Mucosa of gallbladder (tissue), 1 donor: ENCODE data around the gene PPARD. TPM values are rescaled to one million over a fixed set of nuclear protein-coding genes. Genes with fewer than 3 reads are reported as not detected.

Experiments used
- DNase-seq: peaks from one replicate; pipeline ENCODE4 v3.0.0-alpha.2; 2020; ENCODE audit warnings: low spot score
- total RNA-seq: library from RNA; stranded (reverse); gene quantifications from one replicate; pipeline ENCODE4 v1.2.1, GENCODE V29; 2021
- donor health status: DM: no; HTN: no; CAD: no.

The PPARD gene
- total RNA-seq, 1 donor from 2014 or later, result 27.9 TPM

DNA sequence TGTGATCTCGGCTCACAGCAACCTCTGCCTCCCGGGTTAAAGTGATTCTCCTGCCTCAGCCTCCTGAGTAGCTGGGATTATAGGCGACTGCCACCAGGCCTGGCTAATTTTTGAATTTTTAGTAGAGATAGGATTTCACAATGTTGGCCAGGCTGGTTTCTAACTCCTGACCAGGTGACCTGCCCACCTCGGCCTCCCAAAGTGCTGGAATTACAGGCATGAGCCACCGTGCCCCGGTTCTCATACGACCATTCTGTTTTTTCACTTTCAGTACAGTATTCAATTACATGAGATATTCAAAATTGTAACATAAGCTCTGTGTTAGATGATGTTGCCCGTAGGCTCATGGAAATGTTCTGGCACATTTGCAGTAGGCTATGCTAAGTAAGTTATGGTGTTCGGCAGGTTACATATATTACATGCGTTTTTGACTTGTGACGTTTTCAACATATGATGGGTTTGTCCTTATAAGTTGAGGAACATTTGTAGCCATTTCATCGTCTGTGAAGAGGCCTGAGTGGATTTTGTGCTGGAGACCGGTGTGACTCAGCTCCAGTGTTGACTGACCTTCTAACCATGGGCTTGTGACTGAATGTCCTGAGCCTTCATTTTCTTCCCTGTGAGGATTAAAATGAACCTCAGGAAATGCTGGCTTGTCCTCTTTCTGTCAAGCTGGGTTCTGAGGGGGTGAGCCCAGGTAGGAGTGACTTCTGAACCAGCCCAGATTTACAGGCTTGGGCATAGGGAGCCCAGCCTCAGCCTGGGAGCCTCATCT lies 12.2 kb downstream of the PPARD start:
- no peak for DNase-seq

DNA sequence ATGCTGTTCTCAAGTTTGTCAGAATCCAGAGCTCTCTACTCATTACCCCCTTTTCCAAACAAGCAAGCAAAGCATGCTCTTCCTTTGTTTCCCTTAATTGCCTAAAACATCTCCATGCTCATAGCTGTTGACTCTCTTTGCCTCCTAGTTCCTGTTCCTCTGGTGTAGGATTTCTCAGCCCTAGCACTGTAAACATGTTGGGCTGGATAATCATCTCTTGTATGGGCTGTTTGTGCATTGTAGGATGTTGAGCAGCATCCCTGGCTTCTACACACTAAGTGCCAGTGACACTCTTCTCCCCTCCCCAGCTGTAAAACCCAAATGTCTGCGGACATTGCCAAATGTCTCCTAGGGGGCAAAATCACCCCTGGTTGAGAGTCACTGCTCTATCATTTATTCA lies 14.0 kb downstream of the PPARD start:
- no peak for DNase-seq

DNA sequence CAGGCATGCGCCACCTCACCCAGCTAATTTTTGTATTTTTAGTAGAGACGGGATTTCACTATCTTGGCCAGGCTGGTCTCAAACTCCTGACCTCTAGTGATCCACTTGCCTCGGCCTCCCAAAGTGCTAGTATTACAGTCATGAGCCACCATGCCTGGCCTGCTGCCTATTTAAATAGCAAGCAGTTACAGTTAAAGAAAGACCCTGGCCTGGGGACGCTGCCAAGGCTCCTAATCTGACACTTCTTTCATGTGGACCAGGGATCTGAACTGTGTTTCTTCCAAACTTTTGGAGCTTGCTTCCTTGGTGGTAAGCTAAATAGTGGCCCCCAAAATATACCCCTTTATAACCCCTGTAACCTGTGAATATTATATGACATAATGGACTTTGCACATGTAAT lies 15.3 kb downstream of the PPARD start:
- no peak for DNase-seq

DNA sequence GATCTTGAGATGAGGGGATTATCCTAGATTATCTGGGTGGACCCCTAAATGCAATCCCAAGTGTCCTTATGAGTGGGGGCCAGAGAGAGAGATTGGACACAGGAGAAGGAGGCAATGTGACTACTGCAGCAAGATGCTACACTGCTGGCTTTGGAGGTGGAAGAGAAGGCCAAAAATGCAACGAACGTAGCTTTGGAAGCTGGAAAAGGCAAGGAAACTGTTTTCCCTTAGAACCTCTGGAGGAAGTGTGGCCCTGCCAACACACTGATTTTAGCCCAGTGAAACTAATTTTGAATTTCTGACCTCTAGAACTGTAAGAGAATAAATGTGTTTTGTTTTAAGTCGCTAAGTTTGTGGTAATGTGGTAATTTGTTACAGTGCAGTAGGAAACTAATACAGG lies 15.7 kb downstream of the PPARD start:
- DNase-seq, result no peak

DNA sequence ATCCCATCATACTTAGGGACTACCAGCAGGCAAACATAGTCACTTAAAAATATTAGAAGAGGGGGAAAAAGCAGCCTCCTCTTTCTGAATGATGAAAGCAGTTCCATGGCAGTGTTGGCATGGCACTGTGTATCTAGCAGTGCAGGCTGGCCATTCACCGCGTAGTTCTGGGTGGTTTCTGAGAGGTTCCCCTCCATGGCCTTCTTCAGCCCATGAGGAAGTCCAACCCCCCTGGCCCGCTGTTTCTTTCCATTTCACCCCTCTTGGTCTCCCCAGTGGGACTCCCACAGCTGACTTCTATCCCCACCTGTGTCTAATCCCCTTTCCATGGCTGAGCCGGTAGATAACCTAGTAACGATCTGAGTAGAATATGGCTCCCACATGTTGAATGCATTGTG lies 17.0 kb downstream of the PPARD start:
- no peak for DNase-seq

DNA sequence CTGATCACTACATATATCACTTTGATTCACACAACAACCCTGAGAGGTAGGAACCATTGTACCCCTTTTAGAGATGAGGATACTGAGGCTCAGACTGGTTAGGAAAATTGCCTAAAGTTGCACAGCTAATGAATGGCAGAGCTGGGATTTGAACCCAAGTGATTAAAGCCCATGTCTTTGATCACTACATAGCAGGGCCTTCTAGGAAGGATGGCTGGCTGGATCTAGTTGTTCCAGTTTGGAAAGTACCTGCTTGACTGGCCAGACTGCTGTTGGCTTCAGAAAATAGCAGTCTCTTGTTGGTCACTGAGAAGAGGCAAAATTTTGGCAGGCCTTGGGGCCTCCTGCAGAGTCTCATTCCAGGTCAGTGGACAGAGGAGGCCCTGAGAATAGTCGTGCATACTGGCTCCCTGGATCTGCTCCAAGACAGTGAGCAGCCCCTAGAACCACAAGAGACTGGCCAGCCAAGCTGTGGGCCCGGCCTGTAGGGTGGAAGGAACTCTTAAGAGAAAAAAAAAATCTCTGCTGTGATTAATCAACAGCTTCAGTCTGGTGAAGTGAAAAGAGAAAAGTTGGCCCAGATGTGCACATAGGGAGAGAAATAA lies 17.5 kb downstream of the PPARD start:
- DNase-seq, result peak; percentile 49

DNA sequence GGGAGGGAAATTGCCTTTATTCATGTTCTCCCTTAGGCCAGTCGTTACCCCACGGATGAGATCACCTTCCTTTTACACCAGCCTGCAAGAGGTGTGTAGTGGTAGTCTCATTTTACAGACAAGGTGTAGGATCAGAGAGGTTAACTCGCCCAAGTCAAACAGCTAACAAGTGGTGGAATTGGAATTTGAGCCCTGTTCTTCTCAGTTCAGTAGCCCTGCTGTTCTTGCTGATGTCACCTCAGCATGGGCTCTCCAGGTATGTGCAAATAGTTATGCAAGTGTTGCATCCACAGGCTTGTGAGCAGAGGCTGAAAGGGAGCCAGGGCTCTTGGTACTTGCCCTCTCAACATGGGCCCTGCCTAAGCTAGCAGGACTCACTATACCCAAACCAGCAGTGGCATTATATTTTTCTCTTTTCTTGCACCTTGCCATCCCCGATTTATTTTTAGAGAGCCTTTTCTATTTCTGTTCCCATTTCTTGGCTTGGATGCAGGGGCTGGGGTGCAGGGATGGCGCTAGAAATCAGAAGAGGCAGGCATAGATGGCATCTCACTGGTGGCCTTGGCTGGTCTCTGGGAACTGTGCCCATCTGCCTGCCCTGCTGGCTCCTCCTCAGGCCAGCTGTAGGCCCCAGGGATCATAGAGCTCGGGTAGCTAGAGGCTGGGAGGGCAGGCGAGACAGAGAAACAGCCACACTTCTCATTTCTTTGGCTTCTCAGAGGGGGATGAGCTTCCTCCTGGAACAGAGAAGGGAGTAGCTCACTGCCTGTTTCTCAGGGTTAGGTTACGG lies 18.2 kb downstream of the PPARD start:
- no peak for DNase-seq

DNA sequence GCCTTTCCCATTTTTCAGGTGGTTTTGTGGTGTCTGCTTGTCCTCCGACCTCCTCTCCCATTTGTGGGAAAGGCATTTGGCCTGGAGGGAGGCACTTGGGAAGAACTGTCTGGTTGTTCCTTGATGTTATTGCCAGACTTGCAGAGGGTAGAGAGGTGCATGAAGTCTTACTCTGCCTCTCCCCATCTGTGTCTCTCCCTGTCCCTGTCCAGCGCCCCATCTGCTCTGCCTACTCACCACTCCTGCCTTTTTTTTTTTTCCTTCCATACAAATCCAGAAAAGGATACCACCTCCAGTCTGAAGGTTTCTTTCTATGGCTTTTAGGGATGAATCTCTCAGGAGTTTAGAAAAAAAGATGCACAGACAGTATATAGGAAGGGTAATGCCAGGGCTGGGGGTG lies 19.8 kb downstream of the PPARD start:
- no peak for DNase-seq

DNA sequence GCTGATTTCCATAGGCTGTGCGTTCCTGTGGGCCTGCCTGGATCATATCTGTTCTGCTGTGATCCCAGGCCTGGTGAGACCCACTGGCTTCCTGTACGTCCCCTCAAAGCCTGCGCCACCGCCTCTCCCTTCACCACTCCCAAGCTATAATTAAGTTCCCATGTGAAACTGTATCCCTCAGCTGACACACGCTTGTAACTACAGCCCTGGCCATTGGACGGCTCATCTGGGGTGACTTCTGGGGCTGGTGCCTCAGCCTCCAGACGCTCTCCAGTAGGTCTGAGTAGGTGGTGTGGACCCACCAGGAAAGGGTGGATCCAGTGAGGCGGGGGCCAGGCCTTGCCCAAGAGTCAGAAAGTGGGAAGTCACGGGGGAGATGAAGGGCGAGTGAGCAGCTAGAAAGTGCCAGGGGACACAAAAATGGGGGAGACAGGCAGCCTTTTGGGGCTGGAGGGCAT lies 21.0 kb downstream of the PPARD start:
- DNase-seq, result no peak

DNA sequence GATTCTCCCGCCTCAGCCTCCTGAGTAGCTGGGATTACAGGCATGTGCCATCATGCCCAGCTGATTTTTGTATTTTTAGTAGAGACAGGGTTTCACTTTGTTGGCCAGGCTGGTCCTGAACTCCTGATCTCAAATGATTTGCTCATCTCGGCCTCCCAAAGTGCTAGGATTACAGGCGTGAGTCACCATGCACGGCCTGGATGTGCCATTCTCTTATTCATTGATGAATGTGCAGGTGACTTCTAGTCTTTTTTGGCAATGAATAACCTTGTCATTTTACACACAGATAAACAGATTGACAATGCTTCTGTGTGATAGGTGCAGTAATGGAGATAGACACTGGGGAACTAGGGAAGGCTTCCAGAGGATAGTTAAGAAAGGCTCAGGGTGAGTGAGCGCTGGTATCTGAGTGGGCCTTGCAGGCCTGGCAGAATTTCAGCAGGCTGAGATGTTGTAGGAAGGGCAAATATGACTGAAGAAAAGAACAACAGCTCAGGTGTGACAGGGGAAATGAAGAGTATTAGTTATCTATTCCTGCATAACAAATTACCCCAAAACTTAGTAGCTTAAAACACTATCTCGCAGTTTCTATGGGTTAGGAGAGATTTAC lies 23.3 kb downstream of the PPARD start:
- no peak for DNase-seq

DNA sequence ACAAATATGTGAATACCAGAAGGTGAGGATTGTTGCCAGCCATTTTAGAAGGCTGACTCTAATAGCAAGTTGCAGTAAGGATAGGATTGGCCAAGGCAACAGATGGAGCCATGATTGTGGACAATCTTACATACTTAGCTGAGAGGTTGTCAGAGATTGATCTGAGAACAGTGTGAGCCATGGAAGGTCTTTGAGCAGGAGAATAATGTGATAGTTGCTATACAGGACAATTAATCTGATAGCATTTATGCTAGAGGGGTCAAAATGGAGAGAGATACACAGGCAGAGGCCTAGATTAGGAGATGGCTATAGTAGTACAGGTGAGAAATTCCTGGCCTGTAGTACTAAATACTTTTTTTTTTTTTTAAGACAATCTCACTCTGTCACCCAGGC lies 23.8 kb downstream of the PPARD start:
- DNase-seq, result no peak

DNA sequence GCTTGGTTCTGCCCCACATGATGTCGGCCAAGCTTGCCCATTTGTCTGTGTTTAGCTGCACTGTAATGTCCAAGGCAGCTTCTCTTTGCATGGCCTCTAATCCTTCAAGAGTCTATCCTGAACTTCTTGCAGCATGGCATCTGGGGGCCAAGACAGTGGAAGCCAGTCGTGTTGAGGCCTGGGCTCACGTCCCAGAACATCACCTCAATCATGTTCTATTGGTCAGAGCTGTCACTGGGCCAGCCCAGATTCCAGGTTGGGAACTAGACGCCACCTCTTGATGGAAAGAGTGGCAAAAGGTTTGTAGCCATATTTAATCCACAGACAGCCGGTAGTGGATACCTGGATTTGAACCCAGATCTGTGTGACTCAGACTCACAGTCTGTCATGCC lies 25.3 kb downstream of the PPARD start:
- DNase-seq, result no peak

DNA sequence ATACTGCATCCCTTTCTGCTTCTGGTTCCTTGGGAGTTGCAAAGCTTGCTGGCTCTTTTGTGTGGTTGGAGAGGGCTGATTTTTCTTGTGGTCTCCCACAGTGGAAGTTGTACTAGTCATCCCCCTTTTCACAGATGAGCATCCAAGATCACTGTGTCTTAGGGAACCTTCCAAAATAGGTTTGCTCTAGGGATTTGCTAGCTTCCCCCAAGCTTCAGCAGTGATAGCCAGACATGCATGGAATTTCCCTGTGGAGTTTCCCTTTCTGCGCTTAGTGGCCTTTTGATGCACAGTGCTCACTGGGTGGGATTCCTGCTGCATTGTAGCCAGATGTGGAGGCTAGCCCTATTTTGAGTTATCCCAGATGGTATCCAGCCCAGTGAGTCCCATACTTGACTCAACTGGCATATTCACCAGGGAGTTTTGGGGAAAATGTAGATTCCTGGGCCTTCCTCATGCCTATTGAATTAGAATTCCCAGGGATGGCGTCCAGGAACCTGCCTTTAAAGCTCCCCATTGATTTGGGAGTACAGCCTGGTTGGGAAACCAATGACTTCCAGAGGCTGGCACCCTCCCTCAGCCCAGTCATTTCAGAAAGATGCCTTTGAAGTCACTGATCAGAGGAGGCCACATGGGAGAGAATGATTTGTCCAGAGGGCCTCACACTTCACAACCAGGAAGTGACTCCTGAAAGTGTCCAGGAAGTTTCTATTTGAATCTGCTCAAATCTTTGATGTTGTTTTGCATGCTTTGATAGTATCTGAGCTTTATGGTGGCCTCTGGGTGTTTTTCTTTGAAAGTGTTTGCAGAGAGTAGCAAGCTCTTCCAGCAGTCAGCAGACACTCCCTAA lies 25.9 kb downstream of the PPARD start:
- no peak for DNase-seq

DNA sequence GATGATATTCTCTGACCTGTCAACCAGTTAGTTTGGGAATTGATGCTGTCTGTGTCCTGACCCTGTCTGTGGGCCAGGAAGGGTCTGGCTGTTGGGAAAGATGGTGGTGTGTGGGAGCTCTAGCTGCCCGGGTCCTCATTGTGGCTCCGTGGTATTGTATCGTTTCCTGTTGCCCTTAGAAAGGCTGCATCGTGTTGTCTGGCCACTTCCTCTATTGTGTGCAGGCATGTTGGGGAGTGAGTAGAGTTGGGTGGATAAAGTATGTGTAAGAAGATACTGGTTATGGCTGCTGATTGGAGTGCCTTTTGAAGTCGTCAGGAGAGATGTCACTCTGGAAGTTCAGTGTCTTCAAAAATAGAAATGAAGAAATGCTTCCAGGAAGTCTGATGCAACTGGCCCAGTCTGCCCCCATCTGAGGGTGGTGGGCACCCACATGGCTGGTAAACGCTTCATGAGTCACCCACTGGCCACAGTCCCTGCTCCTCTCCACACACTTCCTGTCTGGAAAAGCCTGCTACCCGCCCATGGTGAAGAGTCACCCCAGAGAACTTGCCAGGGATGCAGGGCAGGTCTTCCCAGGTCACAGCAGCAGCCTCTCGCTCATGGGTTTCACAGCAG lies 27.9 kb downstream of the PPARD start:
- peak; percentile 54 for DNase-seq

DNA sequence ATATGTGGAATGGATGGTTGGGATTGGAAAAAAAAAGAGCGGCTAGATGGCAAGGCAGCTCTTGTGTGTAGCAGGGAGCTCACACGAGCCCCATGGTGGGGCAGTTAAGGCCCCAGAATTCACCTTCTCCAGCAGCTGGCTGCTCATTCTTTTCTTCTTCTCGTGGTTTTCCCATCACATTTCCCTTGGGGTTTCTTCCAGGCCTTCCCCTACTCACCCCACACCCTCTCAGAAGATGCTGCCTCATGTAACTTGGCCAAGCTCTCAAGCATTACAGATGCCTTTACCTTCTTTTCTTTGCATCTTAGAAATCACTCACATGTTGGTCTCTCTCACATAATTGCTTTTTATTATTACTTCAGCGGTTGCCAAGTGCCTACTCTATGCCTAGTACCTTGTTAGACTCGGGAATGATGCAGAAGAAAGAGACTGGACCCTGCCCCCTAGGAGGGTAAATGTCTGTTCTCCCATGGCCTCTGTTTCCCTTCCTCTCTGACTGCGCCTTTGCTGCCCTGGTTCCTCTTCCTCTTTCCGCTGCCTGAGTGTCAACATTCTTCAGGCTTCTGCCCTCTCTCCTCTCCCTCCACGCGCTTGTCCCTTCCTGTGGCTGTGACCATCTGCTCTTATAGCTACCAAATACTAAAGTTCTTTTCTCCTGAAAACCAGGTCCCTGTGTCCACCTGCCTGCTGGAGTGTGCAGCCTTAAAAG lies 28.6 kb downstream of the PPARD start:
- DNase-seq, result peak; percentile 32

DNA sequence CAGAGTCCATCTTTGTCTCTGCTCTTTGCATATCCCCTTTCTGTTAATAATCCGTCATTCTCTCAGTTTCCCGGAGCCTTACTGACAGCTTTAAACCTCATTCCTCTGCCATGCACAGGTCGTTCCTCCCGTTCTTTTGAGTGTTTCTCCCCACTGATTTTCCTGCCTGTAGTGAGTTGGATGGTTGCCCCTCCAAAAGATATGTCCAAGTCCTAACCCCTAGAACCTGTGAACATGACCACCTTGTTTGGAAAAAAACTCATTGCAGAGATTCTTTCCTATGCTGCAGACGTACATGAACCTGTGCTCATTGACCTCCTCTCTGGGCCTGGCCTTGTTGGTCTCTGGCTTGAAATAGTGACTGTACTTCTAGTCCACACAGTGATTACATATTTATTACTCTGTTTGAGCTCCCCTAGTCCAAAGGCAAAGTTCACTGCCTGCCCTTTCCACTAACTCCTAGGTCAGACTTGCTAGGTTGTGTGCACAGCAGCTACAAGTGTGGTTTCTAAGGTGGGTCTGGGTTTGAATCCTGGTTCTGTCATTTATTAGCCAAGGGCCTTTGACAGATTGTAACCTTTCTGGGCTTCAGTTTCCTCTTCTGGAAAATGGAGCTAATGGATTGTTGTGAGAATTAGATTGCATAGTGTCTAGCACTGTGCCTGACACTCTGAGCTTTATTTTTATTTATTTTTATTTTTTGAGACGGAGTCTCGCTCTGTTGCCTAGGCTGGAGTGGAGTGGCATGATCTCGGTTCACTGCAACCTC lies 29.3 kb downstream of the PPARD start:
- DNase-seq, result no peak

DNA sequence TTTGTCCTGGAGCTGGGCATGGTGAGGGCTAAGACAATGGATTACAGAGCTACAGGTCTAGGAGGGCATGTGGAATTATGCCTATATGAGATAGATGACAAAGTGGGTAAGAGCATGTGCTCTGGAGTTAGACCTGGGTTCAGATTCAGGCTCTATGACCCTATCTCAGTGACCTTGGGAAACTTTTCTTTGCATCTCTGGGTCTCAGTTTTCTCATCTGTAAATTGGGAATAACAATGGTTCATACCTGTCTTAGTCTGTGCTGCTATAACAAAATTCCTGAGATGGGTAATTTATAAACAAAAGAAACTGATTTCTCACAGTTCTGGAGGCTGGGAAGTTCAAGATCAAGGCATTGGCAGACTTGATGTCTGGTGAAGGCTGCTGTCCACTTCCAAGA lies 30.3 kb downstream of the PPARD start:
- no peak for DNase-seq

DNA sequence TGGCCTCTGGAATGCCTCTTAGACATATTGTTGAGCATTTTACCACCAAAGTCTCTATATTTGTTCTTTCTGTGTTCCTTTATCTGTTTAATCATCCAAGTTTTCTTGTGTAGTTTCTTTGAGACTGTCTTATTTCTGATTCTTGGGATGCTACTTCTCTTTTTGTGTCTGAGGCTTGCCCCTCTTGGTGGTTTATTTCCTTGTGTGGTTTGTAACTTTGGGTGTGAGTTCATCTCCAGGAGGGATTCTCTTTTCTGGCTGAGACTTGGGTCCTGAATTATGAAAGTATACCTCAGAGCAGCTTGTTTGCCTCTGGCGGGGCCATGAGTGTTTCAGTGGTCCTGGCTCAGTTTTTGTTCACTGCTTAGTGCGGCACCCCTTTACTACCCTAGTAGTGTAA lies 33.9 kb downstream of the PPARD start:
- no peak for DNase-seq

DNA sequence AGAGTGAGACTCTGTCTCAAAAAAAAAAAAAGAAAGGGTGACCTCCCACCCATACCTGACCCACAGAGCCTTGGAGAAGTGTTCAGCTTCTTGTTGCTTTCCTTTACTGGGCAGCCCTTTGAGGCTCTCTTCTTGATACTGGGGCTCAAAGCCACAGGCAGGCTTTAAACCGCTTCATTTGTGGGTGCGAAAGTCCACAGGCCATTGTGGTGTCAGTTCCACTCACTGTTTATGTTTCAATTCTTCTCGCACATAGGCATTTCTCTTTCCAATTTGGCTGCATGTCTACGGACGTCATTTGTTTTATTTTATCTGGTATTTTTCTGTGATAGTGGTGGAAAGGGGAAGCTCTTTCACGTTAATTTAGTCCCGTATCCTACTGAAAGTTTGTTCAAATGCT lies 34.6 kb downstream of the PPARD start:
- no peak for DNase-seq

DNA sequence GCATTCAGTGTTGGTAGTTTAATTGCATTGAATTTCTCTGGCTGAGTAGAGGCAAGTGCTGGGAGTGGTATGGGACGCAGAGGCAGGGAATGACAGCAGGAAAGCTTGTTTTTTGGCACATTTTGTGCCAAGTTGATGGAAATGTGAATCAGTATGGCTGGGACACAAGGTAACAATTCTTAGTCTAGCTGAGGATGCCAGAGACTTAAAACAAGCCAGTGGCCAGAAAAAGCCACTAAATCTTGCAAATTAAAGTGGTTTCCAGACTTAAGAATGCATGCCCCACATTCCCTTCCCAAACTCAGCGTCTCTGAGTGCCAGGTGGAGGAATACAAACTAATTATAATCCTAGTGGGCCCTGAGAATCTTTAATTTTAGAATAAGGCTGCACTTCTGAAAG lies 35.9 kb downstream of the PPARD start:
- DNase-seq, result no peak
